ENCODE data around the gene PRKAR2A. TPM values are rescaled to one million over a fixed set of nuclear protein-coding genes. Genes with fewer than 3 reads are reported as not detected.

Gene PRKAR2A
- polyA plus RNA-seq, 1 experiment = 9.0 TPM

DNA sequence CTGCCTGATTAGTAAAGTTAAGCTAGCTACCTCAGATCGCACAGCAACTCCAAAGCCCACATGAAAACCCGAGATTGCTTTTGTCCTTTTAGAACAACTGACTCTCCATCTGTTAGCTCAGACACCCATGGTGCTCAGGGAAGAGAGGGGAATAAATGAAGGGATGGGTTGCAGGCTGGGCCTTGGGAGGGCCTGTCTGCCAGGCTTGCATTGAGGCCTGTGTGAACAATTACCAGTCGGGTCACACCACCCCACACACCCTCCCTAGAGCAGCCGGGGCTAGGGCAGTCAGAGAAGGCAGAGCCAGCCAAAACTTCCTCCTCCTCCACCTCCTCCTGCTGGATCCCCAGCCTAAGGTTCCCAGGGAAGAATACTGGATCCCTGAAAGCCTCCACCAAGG is 8.8 kb upstream of the PRKAR2A start:
- Histone ChIP-seq H3K27me3 (ENCODE audit: control insufficient read depth, insufficient read depth, low read length) (no peaks in the 10 kb centered on the region), H3K36me3 (ENCODE audit: control insufficient read depth, insufficient read depth, low read length) (peaks cover 3% of the 10 kb centered on the region), H3K4me3 (ENCODE audit: low read depth, low read length) (no peak overlapping the region)
- DNase-seq (ENCODE audit: low read depth) = no peak
- TF ChIP-seq, protein P1, sequence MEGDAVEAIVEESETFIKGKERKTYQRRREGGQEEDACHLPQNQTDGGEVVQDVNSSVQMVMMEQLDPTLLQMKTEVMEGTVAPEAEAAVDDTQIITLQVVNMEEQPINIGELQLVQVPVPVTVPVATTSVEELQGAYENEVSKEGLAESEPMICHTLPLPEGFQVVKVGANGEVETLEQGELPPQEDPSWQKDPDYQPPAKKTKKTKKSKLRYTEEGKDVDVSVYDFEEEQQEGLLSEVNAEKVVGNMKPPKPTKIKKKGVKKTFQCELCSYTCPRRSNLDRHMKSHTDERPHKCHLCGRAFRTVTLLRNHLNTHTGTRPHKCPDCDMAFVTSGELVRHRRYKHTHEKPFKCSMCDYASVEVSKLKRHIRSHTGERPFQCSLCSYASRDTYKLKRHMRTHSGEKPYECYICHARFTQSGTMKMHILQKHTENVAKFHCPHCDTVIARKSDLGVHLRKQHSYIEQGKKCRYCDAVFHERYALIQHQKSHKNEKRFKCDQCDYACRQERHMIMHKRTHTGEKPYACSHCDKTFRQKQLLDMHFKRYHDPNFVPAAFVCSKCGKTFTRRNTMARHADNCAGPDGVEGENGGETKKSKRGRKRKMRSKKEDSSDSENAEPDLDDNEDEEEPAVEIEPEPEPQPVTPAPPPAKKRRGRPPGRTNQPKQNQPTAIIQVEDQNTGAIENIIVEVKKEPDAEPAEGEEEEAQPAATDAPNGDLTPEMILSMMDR (IDR thresholded peaks at IDR 0.05; ENCODE audit: insufficient read depth, low read depth, low read length) = no peak
- POLR2A ChIA-PET = no interaction called here
- CTCF ChIA-PET = no interaction called here

DNA sequence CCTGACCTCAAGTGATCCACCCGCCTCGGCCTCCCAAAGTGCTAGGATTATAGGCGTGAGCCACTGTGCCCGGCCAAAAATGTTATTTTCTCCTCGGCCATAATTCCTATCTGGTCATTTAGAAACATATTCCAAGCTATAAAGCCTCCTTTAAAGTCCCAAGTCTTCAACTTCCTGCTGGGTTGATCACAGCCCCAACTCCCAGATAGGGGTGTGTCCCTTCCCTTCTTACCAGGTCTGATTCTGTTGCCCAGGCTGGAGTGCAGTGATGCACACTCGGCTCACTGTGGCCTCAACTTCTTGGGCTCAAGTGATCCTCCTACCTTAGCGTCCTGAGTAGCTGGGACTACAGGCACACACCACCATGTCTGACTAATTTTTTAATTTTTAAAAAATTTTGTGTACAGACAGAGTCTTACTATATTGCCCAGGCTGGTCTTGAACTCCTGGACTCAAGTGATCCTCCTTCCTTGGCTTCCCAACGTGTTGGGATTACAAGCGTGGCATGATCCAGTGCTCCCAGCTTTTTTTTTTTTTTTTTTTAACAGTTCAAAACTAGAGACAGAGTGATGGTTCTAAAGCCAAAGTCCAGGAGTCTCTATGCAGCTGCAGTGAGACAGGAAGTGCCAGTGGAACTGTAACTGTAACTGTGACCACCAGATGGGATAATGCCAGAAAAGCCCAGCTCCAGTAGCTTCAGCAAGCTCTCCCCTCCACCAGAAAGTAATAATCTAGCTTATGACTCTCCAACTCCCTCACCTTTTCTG is 8.2 kb upstream of the PRKAR2A start:
- H3K36me3 ChIP-seq (ENCODE audit: control insufficient read depth, insufficient read depth, low read length) = peaks cover 3% of the 10 kb centered on the region
- DNase-seq (ENCODE audit: low read depth) = no peak
- ChIA-PET CTCF (no interaction called here), POLR2A (no interaction called here)
- H3K27me3 ChIP-seq (ENCODE audit: control insufficient read depth, insufficient read depth, low read length) = no peaks in the 10 kb centered on the region
- TF ChIP-seq, protein P1 (IDR thresholded peaks at IDR 0.05; ENCODE audit: insufficient read depth, low read depth, low read length) = no peak
- no peak overlapping the region for H3K4me3 ChIP-seq (ENCODE audit: low read depth, low read length)

DNA sequence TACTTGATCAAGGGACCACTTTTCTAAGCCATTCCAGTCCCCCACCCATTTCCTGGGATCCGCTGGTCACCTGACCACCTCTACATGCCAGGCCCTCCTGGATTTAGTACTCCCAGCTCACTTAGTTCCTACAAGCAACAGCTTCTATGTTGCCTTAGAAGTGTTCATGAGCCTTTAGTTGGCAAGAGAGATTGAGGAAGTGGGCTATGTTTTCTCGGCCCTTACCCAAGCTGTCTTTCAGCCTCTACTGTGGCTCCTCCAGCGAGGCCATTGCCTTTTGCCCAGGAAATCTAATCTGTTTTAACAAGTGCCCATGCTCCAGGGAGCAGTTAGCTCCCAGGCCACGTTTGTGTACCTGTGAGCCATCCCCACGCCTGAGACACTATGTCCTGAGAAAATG is 4.5 kb upstream of the PRKAR2A start:
- peaks cover 2% of the 10 kb centered on the region; the same call in 1 of the 2 replicates for H3K36me3 ChIP-seq (ENCODE audit: control insufficient read depth, insufficient read depth, low read length)
- TF ChIP-seq, protein P1 (IDR thresholded peaks at IDR 0.05; ENCODE audit: insufficient read depth, low read depth, low read length) = no peak
- H3K4me3 ChIP-seq (ENCODE audit: low read depth, low read length) = no peak overlapping the region
- DNase-seq (ENCODE audit: low read depth) = no peak
- H3K27me3 ChIP-seq (ENCODE audit: control insufficient read depth, insufficient read depth, low read length) = no peaks in the 10 kb centered on the region
- CTCF ChIA-PET = interaction anchor here (0.8 kb wide), 1 partner anchor 9 kb away, joined by 3 read pairs; no protein-coding TSS in a partner anchor
- POLR2A ChIA-PET = no interaction called here

DNA sequence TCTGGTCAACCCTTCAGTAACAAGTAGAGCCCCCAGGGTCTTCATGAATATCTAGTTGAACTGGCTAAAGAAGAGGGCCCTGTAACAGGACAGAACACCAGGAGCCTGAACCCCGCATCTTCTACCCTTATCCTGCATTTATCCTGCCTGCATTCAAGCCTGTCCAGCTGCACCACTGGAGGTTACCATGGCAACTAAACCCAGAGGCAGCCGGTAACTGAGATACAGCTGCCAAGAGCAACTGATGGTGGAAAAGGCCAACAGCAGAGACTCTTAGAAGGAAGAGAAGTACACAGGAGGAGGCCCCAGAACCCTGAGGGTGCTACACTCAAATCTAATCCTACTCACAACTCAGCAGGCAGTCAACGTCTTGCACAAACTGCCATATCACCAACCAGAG is 3.7 kb upstream of the PRKAR2A start:
- H3K36me3 ChIP-seq (ENCODE audit: control insufficient read depth, insufficient read depth, low read length) = peaks cover under 1% of the 10 kb centered on the region; the same call in 1 of the 2 replicates
- CTCF ChIA-PET = no interaction called here
- no peak overlapping the region for H3K4me3 ChIP-seq (ENCODE audit: low read depth, low read length)
- no peak for DNase-seq (ENCODE audit: low read depth)
- TF ChIP-seq, protein P1 (IDR thresholded peaks at IDR 0.05; ENCODE audit: insufficient read depth, low read depth, low read length) = no peak
- H3K27me3 ChIP-seq (ENCODE audit: control insufficient read depth, insufficient read depth, low read length) = no peaks in the 10 kb centered on the region
- POLR2A ChIA-PET = no interaction called here

DNA sequence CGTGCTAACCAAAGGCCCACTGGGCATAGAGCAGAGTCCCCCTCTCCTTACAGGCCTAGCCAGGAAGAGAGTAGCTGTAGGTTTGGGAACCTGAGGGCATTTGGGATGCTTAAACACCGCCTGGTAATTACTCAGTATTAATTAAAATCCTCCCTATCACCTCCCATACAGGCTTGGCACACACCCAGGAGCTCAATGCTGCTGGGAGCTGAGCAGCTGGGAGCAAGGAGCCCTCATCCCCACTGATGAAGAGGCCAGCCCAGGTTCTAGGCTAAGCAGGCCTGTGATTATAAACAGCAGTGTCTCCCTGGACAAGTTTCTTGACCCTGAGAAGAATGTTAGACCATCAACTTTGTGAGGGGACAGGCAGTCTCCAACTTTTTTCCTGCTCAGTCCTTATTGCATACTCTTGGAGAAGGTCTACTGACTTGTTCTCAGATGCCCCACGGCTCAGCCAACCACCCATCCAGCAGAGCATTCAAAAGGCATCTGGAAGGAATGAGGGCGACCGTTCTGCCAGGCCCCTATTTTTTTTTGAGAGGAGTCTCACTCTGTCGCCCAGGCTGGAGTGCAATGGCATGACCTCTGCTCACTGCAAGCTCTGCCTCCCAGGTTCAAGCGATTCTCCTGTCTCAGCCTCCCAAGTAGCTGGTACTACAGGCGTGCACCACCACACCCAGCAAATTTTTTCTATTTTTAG is 1.3 kb upstream of the PRKAR2A start:
- DNase-seq (ENCODE audit: low read depth) = no peak
- Histone ChIP-seq H3K27me3 (ENCODE audit: control insufficient read depth, insufficient read depth, low read length) (no peaks in the 10 kb centered on the region), H3K4me3 (ENCODE audit: low read depth, low read length) (no peak overlapping the region), H3K36me3 (ENCODE audit: control insufficient read depth, insufficient read depth, low read length) (no peaks in the 10 kb centered on the region)
- ChIA-PET POLR2A (no interaction called here), CTCF (no interaction called here)
- TF ChIP-seq, protein P1 (IDR thresholded peaks at IDR 0.05; ENCODE audit: insufficient read depth, low read depth, low read length) = no peak

All from BJ (cell line).